GM12872 (cell line): ENCODE measurements around the gene NPHS1.

ENCODE experiments used
- TF ChIP-seq, protein P1 (sequence below): IDR thresholded peaks from 3 replicates; pipeline ENCODE4 v1.5.1; 2011; ENCODE audit warnings: low read depth, mild to moderate bottlenecking, low read length, moderate library complexity; ENCODE audit not compliant: insufficient read depth

The NPHS1 gene

DNA sequence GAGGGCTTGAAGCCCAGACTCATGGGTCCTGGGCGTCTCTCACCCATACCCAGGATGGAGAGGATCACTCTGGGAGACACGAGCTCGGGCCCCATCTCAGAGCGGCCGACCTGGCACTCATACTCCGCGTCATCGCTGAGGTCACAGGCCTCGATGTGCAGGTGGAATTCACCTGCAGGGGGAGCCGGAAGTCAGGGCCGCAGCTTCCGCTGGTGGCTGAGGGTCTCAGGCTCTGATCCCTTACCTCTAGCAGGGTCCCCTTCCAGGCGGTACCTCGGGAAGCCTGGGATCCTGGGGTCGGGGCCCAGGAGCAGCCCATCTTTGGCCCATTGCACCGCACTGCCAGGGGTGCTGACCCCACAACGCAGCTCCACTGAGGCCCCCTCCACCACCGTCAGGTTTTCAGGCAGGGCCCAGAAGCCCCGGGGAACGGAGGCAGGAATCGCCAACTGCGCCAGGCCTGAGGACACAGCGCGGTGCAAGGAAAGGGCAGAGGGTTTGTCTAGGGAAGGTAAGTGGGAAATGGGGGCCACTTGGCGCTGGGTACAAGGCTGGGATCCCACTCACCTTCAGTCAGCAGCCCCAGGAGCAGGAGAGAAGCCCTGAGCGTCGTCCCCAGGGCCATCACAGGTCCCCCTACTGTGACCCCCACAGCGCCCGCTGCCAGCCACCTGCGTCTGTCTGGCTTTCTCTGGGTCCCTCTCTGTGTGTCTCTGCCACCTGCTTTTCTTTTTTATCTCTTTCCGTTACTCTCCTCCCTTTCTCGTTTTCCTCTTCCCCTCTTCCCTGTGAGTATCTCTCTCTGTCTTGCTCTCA is 883 bp downstream of the NPHS1 start:
- TF ChIP-seq, protein P1, sequence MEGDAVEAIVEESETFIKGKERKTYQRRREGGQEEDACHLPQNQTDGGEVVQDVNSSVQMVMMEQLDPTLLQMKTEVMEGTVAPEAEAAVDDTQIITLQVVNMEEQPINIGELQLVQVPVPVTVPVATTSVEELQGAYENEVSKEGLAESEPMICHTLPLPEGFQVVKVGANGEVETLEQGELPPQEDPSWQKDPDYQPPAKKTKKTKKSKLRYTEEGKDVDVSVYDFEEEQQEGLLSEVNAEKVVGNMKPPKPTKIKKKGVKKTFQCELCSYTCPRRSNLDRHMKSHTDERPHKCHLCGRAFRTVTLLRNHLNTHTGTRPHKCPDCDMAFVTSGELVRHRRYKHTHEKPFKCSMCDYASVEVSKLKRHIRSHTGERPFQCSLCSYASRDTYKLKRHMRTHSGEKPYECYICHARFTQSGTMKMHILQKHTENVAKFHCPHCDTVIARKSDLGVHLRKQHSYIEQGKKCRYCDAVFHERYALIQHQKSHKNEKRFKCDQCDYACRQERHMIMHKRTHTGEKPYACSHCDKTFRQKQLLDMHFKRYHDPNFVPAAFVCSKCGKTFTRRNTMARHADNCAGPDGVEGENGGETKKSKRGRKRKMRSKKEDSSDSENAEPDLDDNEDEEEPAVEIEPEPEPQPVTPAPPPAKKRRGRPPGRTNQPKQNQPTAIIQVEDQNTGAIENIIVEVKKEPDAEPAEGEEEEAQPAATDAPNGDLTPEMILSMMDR, result no peak

GRCh38 chr19:35848919-35849505 is 3.3 kb downstream of the NPHS1 start:
- TF ChIP-seq, protein P1, result no peak

DNA sequence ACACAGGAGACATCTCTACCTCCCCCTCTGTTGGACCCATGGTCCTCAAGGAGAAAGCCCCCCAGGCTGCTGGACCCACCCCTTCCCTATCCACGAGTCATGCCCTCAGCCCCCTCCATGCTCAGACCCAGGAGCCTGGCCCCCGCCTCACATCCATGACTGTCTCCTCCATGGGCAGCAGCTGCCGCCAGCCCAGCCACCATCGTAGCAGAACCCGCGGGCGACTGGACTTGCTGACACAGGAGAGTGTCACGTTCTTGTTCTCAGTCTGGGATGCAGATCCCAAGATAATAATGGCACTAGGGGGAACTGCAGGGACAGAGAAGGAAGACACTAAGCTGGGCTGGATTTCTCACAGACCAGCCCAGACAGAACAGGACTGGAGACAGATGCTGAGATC is 3.8 kb downstream of the NPHS1 start:
- TF ChIP-seq, protein P1, result no peak

GRCh38 chr19:35847911-35848310 is 4.4 kb downstream of the NPHS1 start:
- TF ChIP-seq, protein P1, result no peak

DNA sequence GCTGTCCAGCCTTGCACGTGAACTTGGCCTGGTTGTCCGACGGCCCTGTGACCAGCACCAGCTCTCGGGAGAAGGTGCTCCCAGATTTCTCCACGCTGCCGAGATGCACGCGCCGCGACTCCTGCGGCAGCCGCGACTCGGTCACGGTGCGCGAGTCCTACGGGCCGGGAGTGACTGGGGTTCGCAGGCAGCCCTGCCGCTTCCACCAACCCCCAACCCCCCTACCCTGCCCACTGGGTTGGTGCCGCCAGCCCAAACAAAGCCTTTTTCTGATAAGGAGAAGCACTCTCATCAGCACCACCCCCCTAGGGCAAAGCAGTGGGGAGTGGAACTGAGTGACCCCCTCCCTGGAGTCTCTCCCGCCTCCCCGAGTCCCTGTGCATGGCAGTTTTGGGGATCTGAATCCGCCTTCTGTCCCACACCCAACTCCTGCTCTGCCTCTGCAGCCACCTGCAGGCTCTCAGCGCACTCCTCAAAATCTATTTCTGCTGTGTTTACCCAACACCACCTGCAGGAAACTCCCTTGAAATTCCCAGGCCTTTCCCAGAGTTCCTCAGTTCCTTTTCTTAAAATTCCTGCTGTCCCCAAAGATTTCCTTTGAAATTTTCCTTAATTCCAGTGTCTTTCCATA is 6.2 kb downstream of the NPHS1 start:
- TF ChIP-seq, protein P1, result no peak

DNA sequence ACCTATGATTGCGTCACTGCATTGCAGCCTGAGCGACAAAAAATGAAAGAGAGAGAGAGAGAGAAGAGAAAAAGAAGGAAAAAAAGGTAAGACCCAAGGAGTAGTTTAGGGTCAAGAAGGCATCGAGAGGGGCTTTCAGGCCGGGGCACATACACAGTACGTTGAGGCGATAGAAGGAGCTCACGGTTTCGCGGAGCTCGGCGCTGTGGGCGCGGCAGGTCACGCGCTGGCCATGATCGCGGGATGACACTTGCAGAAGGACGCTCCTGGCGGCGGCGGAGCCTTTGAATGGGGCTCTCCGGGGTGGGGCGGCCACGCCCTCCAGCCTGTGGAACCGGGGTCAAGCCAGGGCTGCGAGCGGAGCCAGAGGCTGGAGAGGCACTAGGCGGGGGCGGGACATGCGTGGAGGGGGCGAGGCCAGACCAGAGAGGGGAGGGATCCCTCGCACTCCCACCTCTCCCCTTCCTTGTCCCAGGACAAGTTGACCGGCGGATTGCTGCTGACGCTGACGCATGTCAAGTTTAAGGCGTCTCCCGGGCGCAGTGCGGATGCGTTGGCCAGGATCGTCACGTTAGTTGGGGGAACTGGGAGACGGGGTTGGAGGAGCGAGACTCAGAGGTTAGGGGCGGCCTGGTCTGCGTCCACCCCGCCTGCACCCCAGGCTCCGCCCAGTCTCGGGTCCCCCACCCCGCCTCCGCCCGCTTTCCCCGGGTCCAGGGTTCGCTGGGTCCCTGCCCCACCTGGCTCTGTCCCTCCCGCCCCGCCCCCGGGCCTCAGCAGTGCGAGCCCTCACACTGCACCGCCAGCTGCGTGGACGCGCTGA is 6.9 kb downstream of the NPHS1 start:
- TF ChIP-seq, protein P1, result no peak
